M059J (cell line): ENCODE measurements around the gene ZNF878. TPM values are rescaled to one million over a fixed set of nuclear protein-coding genes. Genes with fewer than 3 reads are reported as not detected.
"Not testable (repeated sequence)": the region's sequence is repeated elsewhere in the genome, so short reads cannot be mapped to it uniquely, and the experiment has no call there.

Experiments used
- DNase-seq: peaks from one replicate; pipeline ENCODE4 v3.0.0-alpha.2; 2012; ENCODE audit warnings: low read depth
- total RNA-seq: library from RNA; depleted of rRNA; stranded (reverse); fragments of >200 nt; shearing (Covaris generic); gene quantifications from 2 replicates; pipeline ENCODE4 v1.2.3, GENCODE V29; 2014; rRNA removed

The ZNF878 gene
- 0.74 and 1.1 TPM in 2 replicates for total RNA-seq

- peak; percentile 96 for DNase-seq
These were observed at the start of gene ZNF878 for GRCh38 chr19:12052497-12053169. ZNF878 (minus strand) TSS chr19:12052961; CDS start chr19:12052801, 160 bp downstream.

DNA sequence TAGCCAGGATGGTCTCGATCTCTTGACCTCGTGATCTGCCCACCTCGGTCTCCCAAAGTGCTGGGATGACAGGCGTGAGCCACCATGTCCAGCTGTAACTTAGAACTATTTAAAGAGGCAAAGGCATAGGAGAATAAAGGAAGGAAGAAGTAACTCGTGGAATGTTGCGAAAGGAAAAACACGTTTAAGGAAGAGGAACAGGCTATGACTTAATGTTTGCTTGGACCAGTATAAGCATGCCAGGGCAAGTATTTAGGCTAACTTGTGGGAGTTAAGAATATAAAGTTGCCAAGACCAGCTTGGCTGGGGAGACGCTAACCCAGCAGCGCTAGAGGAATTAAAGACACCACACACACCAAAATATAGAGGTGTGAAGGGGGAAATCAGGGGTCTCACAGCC, 45.3 kb upstream of the ZNF878 start:
- DNase-seq: no peak

- DNase-seq: peak; percentile 29
These were observed 42.5 kb upstream of the ZNF878 start for GRCh38 chr19:12095111-12095790.

DNA sequence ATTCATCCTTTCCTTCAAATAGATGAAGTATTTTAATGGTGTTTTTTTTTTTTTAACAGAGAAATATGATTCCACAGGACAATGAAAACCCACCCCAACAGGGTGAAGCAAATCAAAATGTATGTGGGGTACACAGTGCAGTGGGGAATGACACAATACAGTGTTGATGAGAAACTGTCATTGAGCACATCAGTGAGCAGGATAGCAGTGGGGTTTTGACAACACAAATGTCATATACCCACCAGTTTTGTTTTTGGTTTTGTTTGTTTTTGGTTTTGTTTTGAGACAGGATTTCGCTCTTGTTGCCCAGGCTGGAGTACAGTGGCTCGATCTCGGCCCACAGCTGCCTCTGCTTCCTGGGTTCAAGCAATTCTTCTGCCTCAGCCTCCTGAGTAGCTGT, 41.0 kb upstream of the ZNF878 start:
- no peak for DNase-seq

DNA sequence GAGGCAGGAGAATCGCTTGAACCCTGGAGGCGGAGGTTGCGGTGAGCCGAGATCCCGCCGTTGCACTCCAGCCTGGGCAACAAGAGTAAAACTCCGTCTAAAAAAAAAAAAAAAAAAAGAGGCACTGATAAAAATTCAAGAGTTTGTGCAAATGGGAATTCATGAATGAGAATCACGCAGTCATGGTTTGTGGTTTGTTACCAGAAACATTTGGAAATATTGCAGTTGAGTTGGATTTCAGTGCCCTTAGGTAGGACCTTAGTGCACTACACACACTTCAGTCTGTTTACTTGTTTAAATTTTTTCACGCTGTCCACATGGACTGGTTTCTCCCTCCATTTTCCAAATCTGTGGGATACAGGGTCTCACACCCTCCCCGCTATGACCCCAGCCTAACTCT, 40.2 kb upstream of the ZNF878 start:
- DNase-seq: peak; percentile 31

- peak; percentile 86 for DNase-seq
These were observed 39.5 kb upstream of the ZNF878 start for GRCh38 chr19:12092065-12092867.

DNA sequence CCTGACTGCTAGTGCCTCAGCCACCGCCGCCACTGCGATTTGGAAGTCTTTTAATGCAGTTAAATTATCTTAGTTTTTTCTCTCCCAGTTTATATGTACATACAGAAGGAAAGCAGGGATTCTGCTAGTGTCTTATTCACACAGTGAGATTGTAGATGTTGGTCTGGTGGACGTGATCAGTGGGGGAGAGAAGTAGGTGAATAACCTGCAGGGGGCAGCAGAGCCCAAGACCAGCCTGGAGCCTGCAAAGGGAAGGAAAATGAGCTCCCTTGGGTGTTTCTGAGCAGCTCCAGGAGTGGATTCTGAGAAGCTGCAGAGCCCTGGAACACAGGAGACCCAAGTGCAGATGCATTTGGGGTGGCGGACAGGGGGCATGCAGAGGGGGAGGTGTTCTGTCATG, 38.0 kb upstream of the ZNF878 start:
- DNase-seq: peak; percentile 61

GRCh38 chr19:12085074-12085818, 32.5 kb upstream of the ZNF878 start:
- DNase-seq: peak; percentile 9

DNA sequence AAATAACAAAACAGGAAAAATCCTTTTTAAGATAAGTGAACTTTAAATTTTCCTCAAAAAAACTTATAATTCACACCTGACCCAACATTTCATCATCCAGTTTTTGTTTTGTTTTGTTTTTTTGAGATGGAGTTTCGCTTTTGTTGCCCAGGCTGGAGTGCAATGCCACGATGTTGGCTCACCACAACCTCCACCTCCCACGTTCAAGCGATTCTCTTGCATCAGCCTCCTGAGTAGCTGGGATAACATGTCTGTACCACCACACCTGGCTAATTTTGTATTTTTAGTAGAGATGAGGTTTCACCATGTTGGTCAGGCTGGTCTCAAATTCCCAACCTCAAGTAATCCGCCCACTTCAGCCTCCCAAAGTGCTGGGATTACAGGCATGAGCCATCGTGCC, 30.6 kb upstream of the ZNF878 start:
- DNase-seq: not testable (repeated sequence)

DNA sequence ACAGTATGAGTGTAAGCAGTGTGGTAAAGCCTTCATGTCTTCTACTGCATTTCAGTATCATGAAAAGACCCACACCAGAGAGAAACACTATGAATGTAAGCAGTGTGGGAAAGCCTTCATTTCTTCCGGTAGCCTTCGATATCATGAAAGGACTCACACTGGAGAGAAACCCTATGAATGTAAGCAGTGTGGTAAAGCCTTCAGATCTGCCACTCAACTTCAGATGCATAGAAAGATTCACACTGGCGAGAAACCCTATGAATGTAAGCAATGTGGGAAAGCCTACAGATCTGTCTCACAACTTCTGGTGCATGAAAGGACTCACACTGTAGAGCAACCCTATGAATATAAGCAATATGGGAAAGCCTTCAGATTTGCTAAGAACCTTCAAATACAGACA, 24.6 kb upstream of the ZNF878 start:
- DNase-seq: no peak

DNA sequence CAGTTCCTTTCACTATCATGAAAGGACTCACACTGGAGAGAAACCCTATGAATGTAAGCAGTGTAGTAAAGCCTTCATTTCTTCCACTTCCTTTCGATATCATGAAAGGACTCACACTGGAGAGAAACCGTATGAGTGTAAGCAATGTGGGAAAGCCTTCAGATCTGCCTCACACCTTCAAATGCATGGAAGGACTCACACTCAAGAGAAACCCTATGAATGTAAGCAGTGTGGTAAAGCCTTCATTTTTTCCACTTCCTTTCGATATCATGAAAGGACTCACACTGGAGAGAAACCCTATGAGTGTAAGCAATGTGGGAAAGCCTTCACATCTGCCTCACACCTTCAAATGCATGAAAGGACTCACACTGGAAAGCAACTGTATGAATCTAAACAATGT, 23.6 kb upstream of the ZNF878 start:
- not testable (repeated sequence) for DNase-seq

GRCh38 chr19:12075538-12076139, 22.9 kb upstream of the ZNF878 start:
- no peak for DNase-seq

DNA sequence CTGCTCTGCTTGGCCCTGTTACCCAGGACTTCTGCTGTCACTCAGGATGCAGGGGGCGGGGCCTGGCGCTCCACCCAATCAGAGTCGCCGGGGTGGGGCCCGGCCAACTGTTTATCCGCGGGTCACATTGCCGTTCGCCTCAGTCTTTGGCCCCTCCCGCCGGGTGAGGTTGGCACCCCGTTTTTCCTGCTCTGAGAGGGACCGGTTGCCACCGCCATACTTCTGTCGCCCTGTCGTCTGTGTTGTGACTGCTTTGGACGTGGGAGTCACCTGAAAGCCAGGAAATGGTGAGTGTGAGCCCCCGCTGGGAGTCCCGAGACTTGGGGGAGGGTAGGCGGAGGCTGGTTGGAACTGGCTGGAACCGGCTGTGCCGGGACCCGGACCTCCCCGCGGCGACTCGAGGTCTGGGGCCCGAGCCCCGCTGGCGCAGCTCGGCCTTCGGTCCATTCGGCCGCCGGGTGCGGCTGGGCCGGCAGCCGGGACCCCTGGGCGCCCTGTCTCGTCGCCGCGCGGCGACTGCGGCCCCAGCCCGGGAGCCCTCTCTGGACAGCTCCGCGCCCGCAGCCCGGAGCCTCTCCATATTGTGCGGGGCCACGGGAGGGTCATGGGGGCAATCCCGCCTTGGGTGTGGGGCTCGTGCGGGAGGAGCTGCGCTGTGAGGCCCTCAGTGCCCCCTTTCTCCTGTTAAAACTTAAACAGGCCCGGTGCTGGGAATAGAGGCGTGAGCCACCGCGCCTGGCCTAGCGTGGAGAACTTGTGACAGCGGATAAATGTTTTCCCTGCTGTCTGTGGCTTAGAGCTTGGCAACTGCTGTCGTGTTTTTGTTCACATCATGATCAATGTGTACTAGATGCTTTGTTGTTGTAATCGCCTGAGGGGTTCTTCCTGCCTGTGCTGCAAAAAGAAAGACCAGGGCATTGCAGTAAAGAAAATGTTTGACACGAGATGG, 12.1 kb upstream of the ZNF878 start, which contains the start of gene ZNF844:
Gene ZNF844 (plus strand): TSS at position 142 of the 949 bp plus-strand sequence. CDS start 143 bp downstream, at position 285.
- peak; percentile 89 for DNase-seq

GRCh38 chr19:12055784-12056183, 3.0 kb upstream of the ZNF878 start:
- no peak for DNase-seq

DNA sequence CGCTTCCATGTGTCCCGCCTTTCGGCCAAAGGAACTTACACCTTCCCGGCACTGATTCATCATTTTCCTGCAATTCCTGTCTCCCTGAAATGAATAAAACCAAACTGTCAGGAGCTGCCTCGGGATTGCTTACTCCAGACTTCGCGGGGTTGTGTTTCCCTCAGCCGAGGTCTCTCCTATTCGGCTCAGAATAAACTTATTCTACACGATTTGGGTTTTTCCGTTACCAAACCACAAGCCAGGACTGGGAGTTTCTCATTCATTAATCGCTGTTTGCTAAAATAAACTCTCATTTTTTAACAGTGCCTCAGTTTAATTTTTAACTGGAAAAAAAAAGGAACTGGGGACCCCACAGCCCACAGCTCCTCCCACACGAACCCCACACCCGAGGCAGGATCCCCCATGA, 667 bp downstream of the ZNF878 start:
- peak; percentile 56 for DNase-seq

DNA sequence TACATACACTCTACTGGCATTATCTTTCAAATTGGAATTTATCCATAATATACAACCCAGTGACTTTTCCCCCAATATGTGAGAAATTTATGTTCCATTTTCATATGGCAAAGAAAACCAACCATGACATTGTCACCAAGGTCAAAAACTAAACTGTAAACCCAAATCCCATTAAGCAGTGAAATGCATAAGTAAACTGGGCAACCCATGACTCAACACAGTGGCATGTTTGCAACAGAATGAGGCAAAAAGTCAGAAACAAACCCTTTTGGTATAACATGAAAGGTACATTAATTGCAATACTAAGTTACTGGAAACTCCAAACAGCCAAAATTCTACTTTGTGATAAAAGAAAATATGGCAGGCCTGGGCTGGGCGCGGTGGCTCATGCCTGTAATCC, 4.9 kb downstream of the ZNF878 start:
- DNase-seq: peak; percentile 32

- DNase-seq: no peak
These were observed 8.9 kb downstream of the ZNF878 start for GRCh38 chr19:12043752-12044422.

GRCh38 chr19:12042893-12043292, 9.9 kb downstream of the ZNF878 start:
- no peak for DNase-seq
